Stimulated activated CD8-positive, alpha-beta memory T cell treated with anti-CD3 and anti-CD28 coated beads, Interleukin-12 subunit alpha, Interleukin-12 subunit beta, amount 100 ng/mL, for 4 hours (primary cell): ENCODE measurements around the gene FAM193B.

Experiments used
- DNase-seq: peaks from one replicate; pipeline ENCODE4 v3.0.0-alpha.2; 2020; ENCODE audit warnings: low read depth

The FAM193B gene

GRCh38 chr5:177554474-177555111, at the start of gene FAM193B:
Gene FAM193B (minus strand): TSS chr5:177554563. CDS start chr5:177554458, 105 bp downstream.
- DNase-seq, result peak; percentile 89

GRCh38 chr5:177604116-177604521, 49.8 kb upstream of the FAM193B start:
- no peak for DNase-seq

- DNase-seq, result no peak
Measured at GRCh38 chr5:177603631-177604030, 49.3 kb upstream of the FAM193B start.

- DNase-seq, result no peak
Measured at GRCh38 chr5:177602458-177602830, 48.1 kb upstream of the FAM193B start.

GRCh38 chr5:177601577-177602457, 47.5 kb upstream of the FAM193B start:
- no peak for DNase-seq

- no peak for DNase-seq
Measured at GRCh38 chr5:177601126-177601525, 46.8 kb upstream of the FAM193B start.

- DNase-seq, result no peak
Measured at GRCh38 chr5:177600508-177601018, 46.2 kb upstream of the FAM193B start.

GRCh38 chr5:177599731-177600507, 45.6 kb upstream of the FAM193B start, which contains the start of gene B4GALT7:
Gene B4GALT7 (plus strand): TSS chr5:177600132. CDS start chr5:177600211, 79 bp downstream.
- DNase-seq, result peak; percentile 82

- DNase-seq, result no peak
Measured at GRCh38 chr5:177598477-177598876, 44.1 kb upstream of the FAM193B start.

GRCh38 chr5:177596775-177597238, 42.4 kb upstream of the FAM193B start:
- DNase-seq, result no peak

GRCh38 chr5:177595991-177596774, 41.8 kb upstream of the FAM193B start:
- no peak for DNase-seq

GRCh38 chr5:177595026-177595585, 40.7 kb upstream of the FAM193B start:
- DNase-seq, result no peak

- no peak for DNase-seq
Measured at GRCh38 chr5:177594071-177594470, 39.7 kb upstream of the FAM193B start.

- DNase-seq, result no peak
Measured at GRCh38 chr5:177593511-177593910, 39.1 kb upstream of the FAM193B start.

- no peak for DNase-seq
Measured at GRCh38 chr5:177592905-177593304, 38.5 kb upstream of the FAM193B start.

GRCh38 chr5:177592010-177592834, 37.9 kb upstream of the FAM193B start, which contains the start of gene TMED9:
Gene TMED9 (plus strand): TSS chr5:177592203. CDS start chr5:177592215, 12 bp downstream.
- peak; percentile 87 for DNase-seq

GRCh38 chr5:177591690-177592009, 37.3 kb upstream of the FAM193B start:
- DNase-seq, result no peak

- DNase-seq, result no peak
Measured at GRCh38 chr5:177590406-177590805, 36.0 kb upstream of the FAM193B start.

GRCh38 chr5:177588413-177588909, 34.1 kb upstream of the FAM193B start:
- DNase-seq, result no peak

GRCh38 chr5:177578316-177578715, 24.0 kb upstream of the FAM193B start:
- DNase-seq, result no peak
